ENCODE measurements around the gene TRIM7.
A peak's percentile ranks its signal among the peaks of the same experiment; 100 is the strongest.

TRIM7 gene

GRCh38 chr5:181241393-181241975, 36.5 kb upstream of the TRIM7 start:
- TF ChIP-seq RAD21 (IDR thresholded peaks at IDR 0.05; ENCODE audit: low read depth), result no peak
- no peak for TF ChIP-seq YY1 (IDR thresholded peaks at IDR 0.05; ENCODE audit: low read depth)
- TF ChIP-seq TAF1 (IDR thresholded peaks at IDR 0.05; ENCODE audit: low read depth), result no peak
- TF ChIP-seq TCF12 (IDR thresholded peaks at IDR 0.05; ENCODE audit: low read depth), result no peak
- TF ChIP-seq CREB1 (IDR thresholded peaks at IDR 0.05; ENCODE audit: low read depth), result no peak
- TF ChIP-seq MAX (IDR thresholded peaks at IDR 0.05), result no peak
- TF ChIP-seq FOXM1 (IDR thresholded peaks at IDR 0.05; ENCODE audit: borderline replicate concordance, low read depth), result no peak
- TF ChIP-seq ZBTB7A (IDR thresholded peaks at IDR 0.05; ENCODE audit: low read depth), result no peak

DNA sequence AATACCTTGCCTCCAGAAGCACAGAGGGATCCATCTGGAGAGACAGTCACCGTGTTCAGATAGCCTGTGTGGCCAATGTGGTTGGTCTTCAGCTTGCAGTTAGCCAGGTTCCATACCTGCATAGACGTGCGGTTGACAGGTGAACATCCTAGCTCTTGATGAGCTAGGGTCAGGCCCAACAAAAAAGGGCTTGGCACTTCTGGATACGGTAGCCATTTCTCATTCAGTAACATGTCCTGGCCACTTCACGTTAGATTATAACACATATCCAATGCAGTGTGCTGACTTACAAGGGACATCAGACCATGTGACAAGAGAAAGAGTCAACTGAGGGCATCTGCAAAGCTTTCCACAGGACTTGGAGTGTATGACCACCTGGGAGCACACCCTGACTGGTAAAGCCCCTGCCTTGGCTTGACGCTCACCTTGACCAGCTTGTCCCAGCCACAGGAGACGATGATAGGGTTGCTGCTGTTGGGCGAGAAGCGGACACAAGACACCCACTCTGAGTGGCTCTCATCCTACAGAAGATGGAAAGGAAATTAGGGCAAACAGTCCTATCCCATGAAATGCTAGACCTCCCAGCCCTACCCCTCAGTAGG, 34.2 kb upstream of the TRIM7 start:
- no peak for TF ChIP-seq EP300 (IDR thresholded peaks at IDR 0.05; ENCODE audit: borderline replicate concordance)
- no peak for TF ChIP-seq CREB1 (IDR thresholded peaks at IDR 0.05; ENCODE audit: low read depth)

GRCh38 chr5:181237729-181238385, 32.9 kb upstream of the TRIM7 start:
- no peak for TF ChIP-seq TAF1 (IDR thresholded peaks at IDR 0.05; ENCODE audit: low read depth)
- no peak for TF ChIP-seq CEBPB (IDR thresholded peaks at IDR 0.05)
- TF ChIP-seq YY1 (IDR thresholded peaks at IDR 0.05; ENCODE audit: low read depth), result no peak
- no peak for TF ChIP-seq TEAD4 (IDR thresholded peaks at IDR 0.05)
- no peak for TF ChIP-seq RAD21 (IDR thresholded peaks at IDR 0.05; ENCODE audit: low read depth)
- TF ChIP-seq NFIC (IDR thresholded peaks at IDR 0.05), result no peak
- no peak for TF ChIP-seq CREB1 (IDR thresholded peaks at IDR 0.05; ENCODE audit: low read depth)
- TF ChIP-seq EP300 (IDR thresholded peaks at IDR 0.05; ENCODE audit: borderline replicate concordance), result no peak
- no peak for TF ChIP-seq TCF12 (IDR thresholded peaks at IDR 0.05; ENCODE audit: low read depth)
- TF ChIP-seq USF1 (IDR thresholded peaks at IDR 0.05), result no peak
- no peak for TF ChIP-seq MAX (IDR thresholded peaks at IDR 0.05)
- no peak for TF ChIP-seq FOXM1 (IDR thresholded peaks at IDR 0.05; ENCODE audit: borderline replicate concordance, low read depth)
- no peak for TF ChIP-seq EGR1 (IDR thresholded peaks at IDR 0.05)

DNA sequence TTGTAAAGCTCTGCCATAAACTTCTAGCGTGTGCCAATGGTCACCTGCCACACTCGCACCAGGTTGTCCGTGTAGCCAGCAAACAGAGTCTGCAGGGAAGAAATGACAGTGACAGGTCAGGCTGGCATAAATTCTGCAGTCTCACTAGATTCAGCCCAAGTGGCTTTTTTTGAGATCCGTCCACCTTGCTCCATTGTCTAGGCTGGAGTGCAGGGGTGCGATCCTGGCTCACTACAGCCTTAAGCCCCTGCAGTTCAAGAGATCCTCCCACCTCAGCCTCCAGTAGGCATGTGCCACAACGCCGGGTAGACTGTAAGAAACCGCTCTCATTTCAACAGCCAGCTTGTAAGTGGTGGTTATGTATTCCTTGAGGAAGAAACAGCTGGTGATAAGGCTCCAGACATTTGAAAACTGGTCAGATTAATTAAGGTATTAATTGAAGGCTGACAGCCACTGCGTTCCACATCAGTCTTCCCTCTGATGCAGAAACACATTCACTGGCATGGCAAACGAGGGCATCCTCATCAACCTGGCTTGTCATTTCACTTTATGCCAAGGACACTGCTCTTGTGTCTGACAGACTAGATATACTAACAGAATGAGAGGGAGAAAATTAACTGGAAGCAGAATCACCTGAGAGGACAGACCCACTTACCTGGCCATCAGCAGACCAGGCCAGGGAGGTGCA, 32.1 kb upstream of the TRIM7 start:
- TF ChIP-seq CREB1 (IDR thresholded peaks at IDR 0.05; ENCODE audit: low read depth) (no peak), TAF1 (IDR thresholded peaks at IDR 0.05; ENCODE audit: low read depth) (no peak), YY1 (IDR thresholded peaks at IDR 0.05; ENCODE audit: low read depth) (no peak), FOXM1 (IDR thresholded peaks at IDR 0.05; ENCODE audit: borderline replicate concordance, low read depth) (no peak), ZBTB7A (IDR thresholded peaks at IDR 0.05; ENCODE audit: low read depth) (no peak), NFIC (IDR thresholded peaks at IDR 0.05) (no peak), MAX (IDR thresholded peaks at IDR 0.05) (no peak), TCF12 (IDR thresholded peaks at IDR 0.05; ENCODE audit: low read depth) (no peak), TEAD4 (IDR thresholded peaks at IDR 0.05) (no peak), EGR1 (IDR thresholded peaks at IDR 0.05) (no peak), CEBPB (IDR thresholded peaks at IDR 0.05) (no peak), EP300 (IDR thresholded peaks at IDR 0.05; ENCODE audit: borderline replicate concordance) (no peak), USF1 (IDR thresholded peaks at IDR 0.05) (no peak), RAD21 (IDR thresholded peaks at IDR 0.05; ENCODE audit: low read depth) (no peak)
- TF ChIP-seq, protein P1, sequence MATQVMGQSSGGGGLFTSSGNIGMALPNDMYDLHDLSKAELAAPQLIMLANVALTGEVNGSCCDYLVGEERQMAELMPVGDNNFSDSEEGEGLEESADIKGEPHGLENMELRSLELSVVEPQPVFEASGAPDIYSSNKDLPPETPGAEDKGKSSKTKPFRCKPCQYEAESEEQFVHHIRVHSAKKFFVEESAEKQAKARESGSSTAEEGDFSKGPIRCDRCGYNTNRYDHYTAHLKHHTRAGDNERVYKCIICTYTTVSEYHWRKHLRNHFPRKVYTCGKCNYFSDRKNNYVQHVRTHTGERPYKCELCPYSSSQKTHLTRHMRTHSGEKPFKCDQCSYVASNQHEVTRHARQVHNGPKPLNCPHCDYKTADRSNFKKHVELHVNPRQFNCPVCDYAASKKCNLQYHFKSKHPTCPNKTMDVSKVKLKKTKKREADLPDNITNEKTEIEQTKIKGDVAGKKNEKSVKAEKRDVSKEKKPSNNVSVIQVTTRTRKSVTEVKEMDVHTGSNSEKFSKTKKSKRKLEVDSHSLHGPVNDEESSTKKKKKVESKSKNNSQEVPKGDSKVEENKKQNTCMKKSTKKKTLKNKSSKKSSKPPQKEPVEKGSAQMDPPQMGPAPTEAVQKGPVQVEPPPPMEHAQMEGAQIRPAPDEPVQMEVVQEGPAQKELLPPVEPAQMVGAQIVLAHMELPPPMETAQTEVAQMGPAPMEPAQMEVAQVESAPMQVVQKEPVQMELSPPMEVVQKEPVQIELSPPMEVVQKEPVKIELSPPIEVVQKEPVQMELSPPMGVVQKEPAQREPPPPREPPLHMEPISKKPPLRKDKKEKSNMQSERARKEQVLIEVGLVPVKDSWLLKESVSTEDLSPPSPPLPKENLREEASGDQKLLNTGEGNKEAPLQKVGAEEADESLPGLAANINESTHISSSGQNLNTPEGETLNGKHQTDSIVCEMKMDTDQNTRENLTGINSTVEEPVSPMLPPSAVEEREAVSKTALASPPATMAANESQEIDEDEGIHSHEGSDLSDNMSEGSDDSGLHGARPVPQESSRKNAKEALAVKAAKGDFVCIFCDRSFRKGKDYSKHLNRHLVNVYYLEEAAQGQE (IDR thresholded peaks at IDR 0.05; ENCODE audit: low read depth), result no peak

GRCh38 chr5:181236471-181236870, 31.5 kb upstream of the TRIM7 start:
- TF ChIP-seq TAF1 (IDR thresholded peaks at IDR 0.05; ENCODE audit: low read depth) (no peak), TCF12 (IDR thresholded peaks at IDR 0.05; ENCODE audit: low read depth) (no peak), RAD21 (IDR thresholded peaks at IDR 0.05; ENCODE audit: low read depth) (no peak), YY1 (IDR thresholded peaks at IDR 0.05; ENCODE audit: low read depth) (no peak), CREB1 (IDR thresholded peaks at IDR 0.05; ENCODE audit: low read depth) (no peak), USF1 (IDR thresholded peaks at IDR 0.05) (no peak)

DNA sequence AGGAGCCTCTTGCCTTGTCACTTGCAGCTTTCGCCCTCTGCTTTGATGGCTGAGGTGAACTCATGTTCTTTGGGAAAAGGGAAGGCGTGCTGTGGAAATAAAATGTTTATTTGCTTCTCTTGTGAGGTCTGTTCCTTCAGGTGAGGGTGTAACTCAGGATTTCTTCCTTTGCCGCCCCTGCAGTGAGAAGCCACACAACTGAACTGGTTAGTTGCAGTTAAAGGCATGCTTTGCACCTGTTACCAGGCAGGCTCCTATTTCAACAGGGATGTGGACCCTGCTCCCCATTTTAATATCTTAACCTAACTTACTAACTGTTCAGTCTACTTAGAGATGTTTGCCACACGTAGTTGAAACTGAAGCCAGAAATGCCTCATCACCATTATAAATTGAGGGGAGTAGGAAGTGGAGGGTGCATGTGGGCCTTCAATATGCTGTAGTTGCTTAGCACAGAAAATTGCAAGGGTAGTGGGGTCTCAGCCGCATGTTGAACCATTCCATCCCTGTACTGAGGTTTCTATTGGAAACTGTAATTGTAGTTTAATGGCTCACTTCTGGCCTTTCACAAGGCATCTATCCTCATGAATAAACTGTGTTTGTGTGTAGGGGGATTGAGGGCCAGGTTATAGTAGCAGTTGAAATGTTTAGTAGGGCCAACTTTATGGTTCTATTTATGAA, 30.8 kb upstream of the TRIM7 start:
- TF ChIP-seq TEAD4 (IDR thresholded peaks at IDR 0.05) (0 out of 2 replicates have a peak, but pooled peaks have one; percentile 25), MAX (IDR thresholded peaks at IDR 0.05) (no peak)
